Measurements from ENCODE around the gene WNT3A. TPM values are rescaled to one million over a fixed set of nuclear protein-coding genes. Genes with fewer than 3 reads are reported as not detected.

WNT3A gene
- polyA plus RNA-seq, 3 donors, result 0.16 to 0.47 (median 0.32) TPM

GRCh38 chr1:228101994-228102790 lies 95.4 kb downstream of the WNT3A start:
- DNase-seq (ENCODE audit: extremely low read depth in 1 of 11, low read depth in 9 of 11, low spot score in 4 of 11), result peak in 1 of 11 donors; percentile 14

- DNase-seq (ENCODE audit: extremely low read depth in 1 of 11, low read depth in 9 of 11, low spot score in 4 of 11), result peak; percentile 80 to 93 (median 91)
Observed at GRCh38 chr1:228102791-228103620, 96.2 kb downstream of the WNT3A start, which contains the start of gene C1orf35. Gene C1orf35 (minus strand): TSS chr1:228103325. CDS start chr1:228103227, 98 bp downstream.

DNA sequence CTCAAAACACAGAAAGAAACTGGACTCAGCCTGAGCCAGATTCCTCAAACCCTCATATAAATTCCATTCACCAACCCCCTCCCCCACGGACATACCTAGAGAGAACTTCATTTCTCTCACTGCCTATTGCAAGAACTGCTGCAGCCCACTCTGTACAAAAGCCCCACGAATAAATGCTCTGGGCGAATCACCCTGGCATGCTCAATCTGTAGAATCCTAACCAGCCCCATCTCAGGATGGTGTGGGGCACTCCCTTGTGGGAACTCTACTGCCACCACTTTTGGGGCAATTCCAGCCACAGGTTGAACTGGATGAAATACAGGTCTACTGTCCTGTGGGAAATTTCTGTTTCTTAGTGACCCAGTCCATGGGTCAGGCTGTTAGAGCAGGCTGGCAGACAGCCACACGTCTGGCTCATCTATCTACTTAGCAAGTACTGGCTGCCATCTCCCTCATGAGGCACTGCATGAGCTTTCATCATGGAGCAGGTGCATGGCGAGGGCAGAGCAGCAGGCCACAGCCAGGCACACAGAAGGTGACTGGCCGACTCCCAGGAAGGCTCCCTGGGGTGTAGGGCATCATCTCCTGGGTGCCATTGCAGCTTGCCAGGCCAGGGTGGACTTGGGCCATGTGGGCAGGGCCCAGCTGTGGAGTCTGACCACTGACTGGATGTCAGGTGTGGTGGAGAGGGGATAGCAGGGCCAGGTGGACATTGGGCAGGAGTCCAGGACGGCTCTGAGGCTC lies 97.9 kb downstream of the WNT3A start:
- DNase-seq (ENCODE audit: extremely low read depth in 1 of 11, low read depth in 9 of 11, low spot score in 4 of 11), result no peak

DNA sequence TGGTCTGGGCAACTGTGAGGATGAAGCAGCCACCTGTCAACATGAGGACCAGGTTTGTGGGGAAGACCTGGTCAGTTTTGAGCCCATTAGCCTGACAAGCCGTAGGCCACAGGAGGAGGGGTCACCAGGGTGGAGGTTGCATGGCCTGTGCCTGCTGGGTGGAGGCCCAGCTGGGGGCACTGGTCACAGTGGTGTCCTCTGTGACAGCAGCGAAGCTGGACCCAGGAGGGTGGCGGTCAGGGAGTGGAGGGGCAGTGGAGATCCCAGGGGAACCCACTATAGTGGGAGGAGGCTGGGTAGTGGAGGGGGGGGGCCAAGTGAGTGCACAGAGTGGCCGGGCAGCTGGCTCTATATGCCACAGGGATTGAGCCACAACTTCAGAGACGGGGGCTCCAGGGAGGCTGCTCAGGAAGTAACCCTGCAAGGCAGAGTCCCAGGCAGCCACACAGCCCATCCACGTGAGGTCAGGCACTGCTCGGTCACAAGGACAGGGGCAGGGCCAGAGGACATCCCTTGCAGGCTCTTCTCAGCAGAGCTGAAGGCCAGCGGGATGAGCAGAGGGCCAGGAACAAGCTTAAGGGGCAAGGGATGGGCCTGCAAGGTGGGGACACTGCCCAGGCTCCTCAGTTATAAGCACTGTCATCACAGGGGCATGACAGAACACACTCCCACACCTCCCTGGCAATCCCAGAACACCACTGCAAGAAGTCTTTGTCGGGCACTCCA lies 98.6 kb downstream of the WNT3A start:
- no peak for DNase-seq (ENCODE audit: extremely low read depth in 1 of 11, low read depth in 9 of 11, low spot score in 4 of 11)

DNA sequence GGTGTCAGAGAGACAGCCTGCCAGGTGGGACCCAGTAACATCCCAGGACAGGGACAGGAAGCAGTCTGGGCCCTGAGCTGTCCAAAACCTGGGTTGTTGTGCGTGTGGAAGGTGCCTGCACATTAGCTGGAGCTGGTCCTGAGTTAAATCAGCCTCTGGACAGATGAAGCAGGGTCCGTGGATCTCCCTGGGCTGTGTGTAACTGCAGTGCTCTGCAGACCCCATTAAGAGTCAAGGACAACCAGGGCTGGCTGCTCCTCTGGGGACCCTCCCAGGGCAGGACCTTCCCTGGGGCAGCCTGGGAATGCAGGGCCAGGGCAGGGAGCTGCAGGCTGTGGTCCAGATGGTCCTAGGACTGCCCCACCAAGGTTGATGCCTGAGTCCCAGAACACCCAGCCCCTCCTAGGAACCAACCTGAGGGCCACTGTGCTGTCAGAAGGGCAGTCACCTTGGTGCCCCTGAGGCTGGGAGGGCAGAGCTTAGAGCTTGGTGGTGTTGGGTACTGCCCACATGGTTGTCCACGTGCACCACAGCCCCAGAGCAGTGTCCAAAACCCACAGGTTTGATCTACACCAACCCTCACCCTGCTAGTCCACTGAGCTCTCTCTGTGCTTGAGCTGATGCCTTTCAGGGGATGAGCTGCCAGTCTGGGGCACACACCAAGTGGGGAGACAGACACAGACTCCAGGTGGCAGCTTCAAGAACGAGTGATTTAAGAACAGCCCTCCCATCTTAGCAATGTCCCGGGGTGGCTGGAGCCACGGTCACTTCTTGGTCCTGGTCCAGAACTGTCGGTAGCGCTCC lies 99.4 kb downstream of the WNT3A start:
- DNase-seq (ENCODE audit: extremely low read depth in 1 of 11, low read depth in 9 of 11, low spot score in 4 of 11), result no peak

GRCh38 chr1:228106800-228107054 lies 99.9 kb downstream of the WNT3A start:
- DNase-seq (ENCODE audit: extremely low read depth in 1 of 11, low read depth in 9 of 11, low spot score in 4 of 11), result no peak

- no peak for DNase-seq (ENCODE audit: extremely low read depth in 1 of 11, low read depth in 9 of 11, low spot score in 4 of 11)
Observed at GRCh38 chr1:228107636-228108035, 100.8 kb downstream of the WNT3A start.

DNA sequence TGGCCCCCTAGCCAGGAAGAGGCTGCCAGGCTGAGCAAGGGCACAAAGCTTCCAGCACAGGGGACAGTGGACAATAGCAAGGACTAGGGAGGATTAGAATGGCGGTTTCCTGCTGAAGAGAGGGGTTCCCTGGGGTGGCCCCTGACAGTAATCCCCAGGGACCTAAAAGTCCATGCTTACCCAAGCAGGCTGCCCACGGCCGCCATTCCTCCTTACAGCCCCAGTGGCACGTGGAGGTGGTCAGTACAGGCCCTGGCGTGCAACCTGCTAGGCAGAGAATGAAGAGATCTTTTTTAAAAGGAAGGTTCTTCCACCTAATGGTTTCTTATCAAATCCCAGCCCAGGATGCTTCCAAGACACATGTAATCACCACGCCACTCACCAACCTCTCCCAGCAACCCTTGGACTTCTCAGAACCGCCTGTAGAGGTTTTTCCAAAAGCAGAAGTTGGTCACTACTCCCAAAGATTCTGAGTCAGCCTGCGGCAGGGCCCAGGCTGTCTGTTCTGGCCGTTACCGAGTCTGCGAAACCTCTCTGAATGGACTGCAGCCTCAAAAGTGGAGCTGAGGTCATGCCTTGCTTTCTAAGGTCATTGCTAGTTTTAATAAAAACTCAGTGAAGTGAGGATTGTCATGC lies 101.4 kb downstream of the WNT3A start:
- no peak for DNase-seq (ENCODE audit: extremely low read depth in 1 of 11, low read depth in 9 of 11, low spot score in 4 of 11)

DNA sequence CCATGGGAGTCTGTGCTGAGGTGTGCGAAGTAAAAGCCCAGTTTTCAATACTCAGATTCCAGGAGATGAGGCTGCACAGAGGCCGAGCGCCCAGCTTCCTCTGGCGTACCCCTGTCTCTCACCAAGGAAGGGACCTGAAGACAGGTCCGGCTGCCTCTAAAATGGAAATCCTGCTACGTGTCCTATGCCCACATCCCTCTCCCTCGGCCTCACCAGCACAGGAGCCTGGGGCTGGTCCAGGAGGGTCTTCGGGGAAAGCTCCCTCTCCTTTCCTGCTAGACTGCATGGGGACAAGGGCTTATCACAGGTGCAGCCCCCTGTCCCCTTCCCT lies 101.9 kb downstream of the WNT3A start:
- DNase-seq (ENCODE audit: extremely low read depth in 1 of 11, low read depth in 9 of 11, low spot score in 4 of 11), result no peak

- DNase-seq (ENCODE audit: extremely low read depth in 1 of 11, low read depth in 9 of 11, low spot score in 4 of 11), result peak; percentile 86 to 97 (median 96)
Observed at GRCh38 chr1:228109073-228109961, 102.5 kb downstream of the WNT3A start, which contains the start of gene MRPL55. Gene MRPL55 (minus strand): TSS chr1:228109299. CDS start chr1:228108260, 1,039 bp downstream.

- DNase-seq (ENCODE audit: extremely low read depth in 1 of 11, low read depth in 9 of 11, low spot score in 4 of 11), result peak in 5 of 11 donors; percentile 15 to 49 (median 44)
Observed at GRCh38 chr1:228109962-228110488, 103.2 kb downstream of the WNT3A start.

- DNase-seq (ENCODE audit: extremely low read depth in 1 of 11, low read depth in 9 of 11, low spot score in 4 of 11), result no peak
Observed at GRCh38 chr1:228110556-228110955, 103.8 kb downstream of the WNT3A start.

Other genes with a start within 250 kb of the WNT3A start
- not detected for gene PRSS38, start 191.3 kb upstream of the WNT3A start, polyA plus RNA-seq (ENCODE audit: insufficient read length in 3 of 3)
- 1 to 10 TPM; 1.2 to 1.9 (median 1.7) TPM for gene WNT9A, start 59.1 kb upstream of the WNT3A start, polyA plus RNA-seq (ENCODE audit: insufficient read length in 3 of 3)
- 100 to 1,000 TPM; 276 to 380 (median 348) TPM for gene ARF1, start 75.7 kb downstream of the WNT3A start, polyA plus RNA-seq (ENCODE audit: insufficient read length in 3 of 3)
- 10 to 100 TPM; 13.4 to 23.6 (median 23.2) TPM for gene C1orf35, start 96.3 kb downstream of the WNT3A start, polyA plus RNA-seq (ENCODE audit: insufficient read length in 3 of 3)
- gene MRPL55, start 102.3 kb downstream of the WNT3A start, polyA plus RNA-seq (ENCODE audit: insufficient read length in 3 of 3), result 10 to 100 TPM; 34.2 to 54.4 (median 48.6) TPM
- 100 to 1,000 TPM in 2 of 3 donors, 10 to 100 TPM in 1; 94.9 to 186 (median 154) TPM for gene GUK1, start 133.3 kb downstream of the WNT3A start, polyA plus RNA-seq (ENCODE audit: insufficient read length in 3 of 3)
- 1 to 10 TPM in 2 of 3 donors, under 1 TPM in 1; 0.56 to 1.1 (median 1.0) TPM for gene GJC2, start 142.9 kb downstream of the WNT3A start, polyA plus RNA-seq (ENCODE audit: insufficient read length in 3 of 3)
- 1 to 10 TPM; 4.3 to 7.7 (median 5.5) TPM for gene IBA57, start 158.8 kb downstream of the WNT3A start, polyA plus RNA-seq (ENCODE audit: insufficient read length in 3 of 3)
- 10 to 100 TPM; 31.3 to 43.8 (median 35.6) TPM for gene OBSCN, start 201.0 kb downstream of the WNT3A start, polyA plus RNA-seq (ENCODE audit: insufficient read length in 3 of 3)

Data from renal cortex interstitium (tissue), 11 donors.